ENCODE results near the gene CLCNKA. TPM values are rescaled to one million over a fixed set of nuclear protein-coding genes. Genes with fewer than 3 reads are reported as not detected.

CLCNKA gene
- total RNA-seq, 1 donor from 2014 or later, result not detected

DNA sequence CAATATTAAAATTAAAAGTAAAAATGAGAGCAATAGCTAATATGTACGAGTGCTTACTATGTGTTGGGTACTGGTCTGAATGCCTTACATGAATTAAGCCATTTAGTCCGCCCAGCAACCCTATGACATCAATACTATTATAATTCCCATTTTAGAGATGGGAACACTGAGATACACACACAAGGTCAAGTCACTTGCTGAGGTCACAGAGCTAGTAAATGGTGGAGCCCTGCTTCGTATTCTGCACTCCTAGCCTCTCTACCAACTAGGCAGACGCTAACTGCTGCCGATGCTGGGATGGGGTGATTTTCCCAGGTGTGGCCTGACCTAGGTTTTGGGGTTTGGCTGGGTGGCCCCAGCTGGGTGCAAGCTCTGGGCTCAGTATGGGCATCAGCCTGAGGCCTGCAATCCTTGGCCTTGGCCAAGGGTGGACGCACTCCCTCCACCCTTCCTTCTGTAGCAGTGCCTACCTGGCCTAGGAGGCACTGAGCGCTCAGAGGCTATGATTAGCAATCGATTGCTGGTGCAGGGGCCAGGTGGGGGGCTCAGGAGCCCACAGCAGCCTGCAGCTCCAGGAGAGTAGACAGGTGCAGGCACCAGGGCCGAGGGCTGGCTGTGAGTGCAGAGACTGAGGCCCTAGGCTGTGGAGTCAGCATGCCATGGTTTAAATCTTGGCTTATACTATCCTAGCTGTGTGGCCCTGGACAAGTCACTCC is 49.0 kb downstream of the CLCNKA start:
- Histone ChIP-seq H3K27me3 (ENCODE audit: control insufficient read depth, insufficient read depth, low read length) (peaks cover 2% of the 10 kb centered on the region), H3K36me3 (ENCODE audit: control insufficient read depth, insufficient read depth, low read length) (no peaks in the 10 kb centered on the region), H3K4me3 (ENCODE audit: low read depth, low read length) (no peak overlapping the region)
- no peak for TF ChIP-seq CTCF (IDR thresholded peaks at IDR 0.05; ENCODE audit: insufficient read depth, low read length, poor library complexity, severe bottlenecking)
- no peak for DNase-seq (ENCODE audit: low read depth)

DNA sequence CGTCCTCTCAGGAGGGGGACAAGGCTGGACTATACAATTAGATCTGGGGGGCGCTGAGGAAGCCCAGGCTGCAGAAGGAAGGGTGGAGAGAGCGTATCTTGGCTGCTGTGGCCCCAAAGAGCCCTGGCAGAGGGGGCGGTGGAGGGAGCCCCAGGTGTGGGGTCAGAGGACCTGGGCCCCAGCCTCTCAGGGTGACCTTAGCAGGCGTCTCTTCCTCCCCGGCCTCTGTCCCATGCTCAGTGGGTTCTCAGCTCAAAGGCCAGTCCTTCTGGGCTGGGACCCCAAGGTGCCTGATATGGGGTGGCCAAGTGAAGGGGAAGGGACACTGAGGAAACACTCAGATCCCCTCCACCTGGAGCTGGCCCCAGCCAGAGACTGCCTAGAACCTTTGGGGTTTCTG is 49.8 kb downstream of the CLCNKA start:
- H3K4me3 ChIP-seq (ENCODE audit: low read depth, low read length), result no peak overlapping the region
- H3K36me3 ChIP-seq (ENCODE audit: control insufficient read depth, insufficient read depth, low read length), result no peaks in the 10 kb centered on the region
- peaks cover 2% of the 10 kb centered on the region for H3K27me3 ChIP-seq (ENCODE audit: control insufficient read depth, insufficient read depth, low read length)
- no peak for DNase-seq (ENCODE audit: low read depth)
- no peak for TF ChIP-seq CTCF (IDR thresholded peaks at IDR 0.05; ENCODE audit: insufficient read depth, low read length, poor library complexity, severe bottlenecking)

- H3K36me3 ChIP-seq (ENCODE audit: control insufficient read depth, insufficient read depth, low read length), result no peaks in the 10 kb centered on the region
Measured at GRCh38 chr1:16072095-16072494, 50.3 kb downstream of the CLCNKA start.

DNA sequence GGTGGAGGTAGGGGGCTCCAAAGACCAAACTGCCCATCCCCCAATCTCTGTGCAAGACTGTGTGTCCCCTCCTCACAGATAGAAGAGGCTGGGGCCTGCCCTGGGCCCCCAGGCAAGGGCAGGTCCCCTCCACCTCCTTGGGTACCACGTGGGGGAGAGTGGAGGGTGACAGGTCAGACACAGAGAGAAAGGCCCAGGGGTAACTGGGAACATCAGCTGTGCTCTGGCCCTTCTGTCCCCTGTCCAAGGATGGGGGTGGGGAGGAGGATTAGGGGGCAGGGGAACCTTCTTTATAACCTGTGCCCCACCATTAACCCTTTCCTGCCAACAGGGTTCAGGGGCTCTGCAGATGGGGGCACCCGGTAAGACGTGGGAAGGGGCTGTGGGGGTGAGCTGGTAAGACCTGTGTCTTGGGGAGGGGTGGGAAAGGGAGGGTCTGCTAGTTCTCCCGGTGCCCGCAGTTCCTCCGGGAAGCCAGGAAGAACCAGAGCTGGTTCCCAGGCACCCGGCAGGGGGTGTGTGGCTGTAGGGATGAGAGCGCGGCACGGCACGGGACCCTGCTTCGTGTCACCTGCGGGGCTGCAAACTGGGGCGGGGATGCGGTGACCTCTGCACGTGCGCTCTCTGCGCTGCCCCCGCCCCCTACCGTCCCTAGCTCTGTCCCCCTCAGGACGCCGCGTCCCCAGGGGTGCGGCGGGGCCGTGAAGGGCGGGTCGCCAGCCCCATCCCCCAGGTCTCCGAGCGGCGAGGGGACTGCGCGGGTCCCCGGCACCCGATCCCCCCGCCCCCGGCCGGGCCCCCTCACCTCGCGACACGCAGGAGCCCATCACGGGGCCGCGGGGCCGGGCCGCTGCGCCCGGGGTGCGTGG is 51.0 kb downstream of the CLCNKA start:
- Histone ChIP-seq H3K36me3 (ENCODE audit: control insufficient read depth, insufficient read depth, low read length) (no peaks in the 10 kb centered on the region), H3K4me3 (ENCODE audit: low read depth, low read length) (peak overlapping the region; percentile 35), H3K27me3 (ENCODE audit: control insufficient read depth, insufficient read depth, low read length) (peaks cover 2% of the 10 kb centered on the region)
- TF ChIP-seq CTCF (IDR thresholded peaks at IDR 0.05; ENCODE audit: insufficient read depth, low read length, poor library complexity, severe bottlenecking), result peak; percentile 33
- DNase-seq (ENCODE audit: low read depth), result no peak

More at GRCh38 chr1:16072095-16072494, 50.3 kb downstream of the CLCNKA start:
- Histone ChIP-seq H3K4me3 (ENCODE audit: low read depth, low read length) (no peak overlapping the region), H3K27me3 (ENCODE audit: control insufficient read depth, insufficient read depth, low read length) (peaks cover 2% of the 10 kb centered on the region)
- no peak for TF ChIP-seq CTCF (IDR thresholded peaks at IDR 0.05; ENCODE audit: insufficient read depth, low read length, poor library complexity, severe bottlenecking)
- no peak for DNase-seq (ENCODE audit: low read depth)

GRCh38 chr1:16073490-16074119 is 51.8 kb downstream of the CLCNKA start, which contains the start of gene FAM131C:
Gene FAM131C, minus strand, starts transcription at chr1:16073651. Its CDS starts 209 bp downstream, at chr1:16073442.
- Histone ChIP-seq H3K4me3 (ENCODE audit: low read depth, low read length) (peak within 1 kb of the TSS; percentile 35), H3K36me3 (ENCODE audit: control insufficient read depth, insufficient read depth, low read length) (no peaks in the 10 kb centered on the region), H3K27me3 (ENCODE audit: control insufficient read depth, insufficient read depth, low read length) (peaks cover 2% of the 10 kb centered on the region)
- no peak for TF ChIP-seq CTCF (IDR thresholded peaks at IDR 0.05; ENCODE audit: insufficient read depth, low read length, poor library complexity, severe bottlenecking)
- no peak for DNase-seq (ENCODE audit: low read depth)
